Camera-type eye (tissue), 1 donor: ENCODE measurements around the gene ZNF415. TPM values are rescaled to one million over a fixed set of nuclear protein-coding genes. Genes with fewer than 3 reads are reported as not detected.

ENCODE experiments used
- total RNA-seq: library from RNA; depleted of rRNA; stranded (reverse); fragments of >200 nt; gene quantifications from one replicate; pipeline ENCODE4 v1.2.3, GENCODE V29; 2014

ZNF415 gene
- 25.6 TPM for total RNA-seq

DNA sequence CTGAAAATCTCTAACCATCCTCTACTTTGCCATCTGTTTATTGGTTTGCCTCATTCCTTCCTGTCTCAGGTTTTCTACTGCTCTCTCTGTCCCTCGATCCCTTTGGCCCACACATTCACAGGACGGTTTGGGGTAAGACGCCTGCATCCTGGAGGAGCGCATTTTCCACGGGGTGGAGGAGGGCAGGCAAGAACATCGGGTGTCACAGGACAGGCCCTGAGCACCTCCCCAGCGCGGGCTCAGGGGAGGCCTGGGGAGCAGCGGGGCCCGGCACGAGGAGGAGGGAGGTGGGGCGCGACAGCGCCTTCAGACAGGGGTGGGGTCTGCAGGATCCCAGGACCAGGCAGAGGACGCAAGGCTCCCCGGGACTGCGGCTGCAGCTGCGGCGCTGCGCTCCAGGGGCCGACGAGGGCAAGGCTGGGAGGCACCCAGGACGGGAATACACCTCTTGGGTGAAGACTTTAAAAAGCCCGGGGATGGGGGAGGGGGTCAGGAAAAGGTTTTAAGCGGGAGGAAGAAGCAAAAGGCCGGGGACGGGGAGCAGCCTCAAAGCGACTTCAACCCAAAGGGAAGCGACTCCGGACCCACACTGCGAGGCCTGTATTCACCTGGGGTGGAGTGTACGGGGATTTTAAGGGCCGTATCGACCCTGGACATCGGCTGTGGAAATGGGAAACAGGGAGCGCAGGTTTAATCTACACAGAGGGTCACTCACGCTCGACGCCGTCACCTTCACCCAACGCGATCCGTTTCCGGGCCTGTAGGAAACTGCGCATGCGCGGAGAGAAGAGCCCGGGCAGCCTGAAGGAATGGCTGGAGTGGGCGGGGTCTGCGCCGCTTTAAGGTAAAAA is at the start of gene ZNF415:
ZNF415 (minus strand) TSS at position 770 of the 851 bp plus-strand sequence. CDS start 10,234 bp downstream, outside the sequence.

DNA sequence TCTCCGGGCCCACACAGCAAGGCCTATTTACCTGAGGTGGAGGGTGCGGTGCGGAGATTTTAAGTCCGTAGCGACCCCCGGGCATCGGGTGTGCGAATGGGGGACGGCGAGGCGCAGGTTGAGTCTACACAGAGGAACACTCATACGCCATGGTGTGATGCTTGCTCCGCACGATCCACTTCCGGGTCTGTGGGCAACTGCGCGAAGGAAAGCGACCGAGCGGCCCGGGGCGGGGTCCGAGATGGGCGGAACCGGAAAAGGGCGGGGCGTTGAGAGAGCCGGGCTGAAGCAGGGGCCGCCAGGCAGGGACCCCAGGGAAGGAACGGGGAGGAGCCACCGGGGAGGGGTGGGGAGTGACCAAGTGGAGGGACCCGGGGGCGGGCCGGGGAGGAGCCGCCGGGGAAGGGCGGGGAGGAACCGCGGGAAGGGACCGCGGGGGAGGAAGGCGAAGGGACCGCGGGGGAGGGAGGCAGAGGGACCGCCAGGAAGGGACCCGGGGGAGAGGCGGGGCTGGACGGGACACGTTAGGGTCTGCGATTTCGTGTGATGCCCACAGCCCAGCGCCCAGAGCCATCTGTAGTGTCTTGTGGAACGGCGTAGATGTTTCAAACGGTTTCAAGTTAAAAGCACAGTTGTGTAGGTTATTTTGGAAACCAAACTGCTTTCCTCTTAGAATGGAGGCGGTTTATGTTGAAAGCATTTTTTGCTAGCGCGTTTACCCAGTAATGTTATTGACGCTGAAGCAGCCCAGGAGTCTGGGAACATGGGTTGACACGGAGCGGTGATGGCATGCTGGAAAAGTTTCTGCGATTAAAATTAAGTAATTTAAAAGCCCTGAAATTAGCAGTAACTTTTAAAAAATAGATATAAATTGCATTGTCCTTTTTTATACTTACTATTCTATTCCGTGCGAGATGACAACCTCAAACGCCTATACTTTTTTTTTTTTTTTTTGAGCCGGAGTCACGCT is 29.2 kb downstream of the ZNF415 start, which contains the start of gene ZNF160:
ZNF160 (minus strand) TSS at position 189 of the 970 bp plus-strand sequence. CDS start 17,146 bp downstream, outside the sequence.

Other genes with a start within 250 kb of the ZNF415 start
- 51.3 TPM for gene ZNF320, start 235.3 kb downstream of the ZNF415 start, total RNA-seq
- gene ZNF888, start 209.5 kb downstream of the ZNF415 start, total RNA-seq: 16.1 TPM
- gene ZNF816, start 170.0 kb downstream of the ZNF415 start, total RNA-seq: 15.7 TPM
- gene ERVV-1, start 119.0 kb downstream of the ZNF415 start, total RNA-seq: not detected
- gene ERVV-2, start 88.2 kb downstream of the ZNF415 start, total RNA-seq: not detected
- 87.9 TPM for gene ZNF160, start 29.5 kb downstream of the ZNF415 start, total RNA-seq
- 22.3 TPM for gene ZNF347, start 26.1 kb upstream of the ZNF415 start, total RNA-seq
- gene ZNF665, start 60.4 kb upstream of the ZNF415 start, total RNA-seq: 4.3 TPM
- 67.0 TPM for gene ZNF677, start 122.0 kb upstream of the ZNF415 start, total RNA-seq
- gene VN1R2, start 125.4 kb upstream of the ZNF415 start, total RNA-seq: not detected
- not detected for gene VN1R4, start 134.8 kb upstream of the ZNF415 start, total RNA-seq
- gene ZNF845, start 200.8 kb upstream of the ZNF415 start, total RNA-seq: 13.0 TPM
- 22.2 TPM for gene ZNF525, start 232.8 kb upstream of the ZNF415 start, total RNA-seq